T-helper 1 cell (primary cell): ENCODE results near the gene QSER1.
"Not testable (repeated sequence)": the region's sequence is repeated elsewhere in the genome, so short reads cannot be mapped to it uniquely, and the experiment has no call there.

ENCODE experiments used
- DNase-seq, 5 donors: peaks; one replicate each; pipeline ENCODE4 v3.0.0-alpha.2; 2012 to 2020

QSER1 gene

DNA sequence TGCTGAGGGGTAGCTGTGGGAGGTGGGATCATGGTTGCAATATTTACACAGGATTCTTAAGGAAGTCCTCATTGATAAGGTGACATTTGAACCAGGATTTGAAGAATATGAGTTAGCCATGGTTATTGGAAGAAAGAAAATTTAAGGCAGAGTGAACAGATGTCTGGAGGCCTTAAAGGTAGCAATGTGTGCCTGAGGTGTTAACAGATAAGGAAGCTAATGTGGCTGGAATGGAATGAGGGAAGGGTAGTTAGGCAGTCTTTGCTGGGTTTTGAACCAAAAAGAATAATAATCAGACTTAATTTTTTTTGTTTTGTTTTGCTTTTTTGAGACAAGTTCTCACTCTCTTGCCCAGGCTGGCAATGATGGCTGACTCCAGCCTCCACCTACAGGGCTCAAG lies 113.4 kb downstream of the QSER1 start:
- DNase-seq: no peak

DNA sequence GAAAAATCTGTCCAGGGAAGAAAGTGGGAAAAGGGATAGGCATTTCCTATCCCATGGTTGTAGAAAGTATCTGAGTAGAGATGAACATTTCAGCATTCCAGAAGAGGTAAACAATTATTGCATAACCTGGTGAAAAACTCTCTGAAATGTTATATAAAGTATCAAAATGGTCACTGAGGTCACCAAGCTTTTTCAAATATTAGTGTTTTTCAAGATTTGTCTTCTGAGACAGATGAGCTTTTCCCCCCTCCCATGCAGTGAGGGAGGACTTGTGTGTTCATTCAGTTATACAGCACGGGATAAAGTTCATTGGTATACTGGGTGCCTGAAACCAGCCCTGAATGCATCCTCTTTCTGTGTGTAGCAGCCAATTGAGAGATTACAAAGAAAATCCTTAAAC lies 121.1 kb downstream of the QSER1 start:
- DNase-seq: no peak

DNA sequence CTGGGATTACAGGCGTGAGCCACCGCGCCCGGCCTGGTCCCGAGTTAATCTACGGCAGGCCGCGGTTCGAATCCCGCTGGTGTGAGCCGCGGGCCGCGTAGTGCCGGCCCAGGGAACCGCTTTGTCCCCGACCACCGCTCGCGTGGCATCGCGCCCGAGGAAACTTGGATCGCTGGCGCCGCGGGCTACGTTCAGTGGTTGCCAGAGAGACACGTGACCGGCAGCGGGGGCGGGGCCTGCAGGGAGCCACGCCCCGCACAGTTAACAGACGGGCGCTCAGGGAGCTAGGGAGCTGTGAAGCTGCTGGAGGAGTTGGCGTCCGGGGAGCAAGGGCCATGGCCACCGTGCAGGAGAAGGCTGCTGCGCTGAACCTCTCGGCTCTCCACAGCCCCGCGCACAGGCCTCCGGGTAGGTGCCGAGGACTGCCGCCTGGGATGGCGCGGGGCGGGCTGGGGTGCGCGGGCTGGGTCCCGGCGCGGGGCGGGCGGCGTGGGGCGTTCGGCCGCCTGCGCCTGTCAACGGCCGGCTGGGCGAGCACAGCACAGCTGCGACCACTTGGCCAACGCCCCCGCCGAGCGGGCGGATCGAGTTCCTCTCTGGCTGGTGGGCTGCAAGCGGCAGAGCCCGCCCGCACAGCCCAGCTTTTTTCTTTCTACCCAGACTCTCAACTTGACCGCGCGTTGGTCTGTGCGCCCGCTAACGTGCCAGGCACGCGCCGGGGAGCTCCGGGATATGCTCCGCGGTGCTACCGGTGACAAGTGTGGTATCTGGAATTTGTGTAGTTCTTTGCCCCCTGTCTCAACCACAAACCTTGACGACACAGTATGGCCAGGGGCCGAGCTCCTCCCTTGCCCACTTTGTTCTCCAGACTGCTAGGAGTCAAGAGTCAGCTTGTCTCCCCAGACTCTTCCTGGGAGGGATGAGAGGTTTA lies 123.3 kb downstream of the QSER1 start, which contains the start of gene DEPDC7:
TSS of gene DEPDC7 (plus strand) at position 258 of the 931 bp plus-strand sequence. CDS start at position 336, 78 bp downstream.
- DNase-seq: peak; percentile 58 to 79 (median 68)

DNA sequence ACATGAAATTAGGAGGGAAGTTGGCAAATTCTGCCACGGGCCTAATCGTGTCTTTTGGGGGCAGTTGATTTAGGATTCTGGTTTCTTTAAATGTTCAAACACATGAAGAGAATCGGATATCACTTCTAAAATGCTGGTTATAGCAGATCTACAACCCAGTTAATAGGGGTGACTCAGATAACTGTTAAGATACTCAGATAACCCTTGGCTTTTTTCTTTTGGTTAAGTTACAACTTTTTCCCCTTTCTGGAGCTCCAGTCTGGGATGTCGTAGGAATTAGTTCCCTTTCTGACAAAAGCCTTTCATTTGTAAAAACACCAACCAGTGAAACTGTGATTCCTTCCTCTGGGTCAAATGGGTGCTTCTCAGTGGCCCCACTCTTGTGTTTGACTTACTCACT lies 124.0 kb downstream of the QSER1 start:
- no peak for DNase-seq

DNA sequence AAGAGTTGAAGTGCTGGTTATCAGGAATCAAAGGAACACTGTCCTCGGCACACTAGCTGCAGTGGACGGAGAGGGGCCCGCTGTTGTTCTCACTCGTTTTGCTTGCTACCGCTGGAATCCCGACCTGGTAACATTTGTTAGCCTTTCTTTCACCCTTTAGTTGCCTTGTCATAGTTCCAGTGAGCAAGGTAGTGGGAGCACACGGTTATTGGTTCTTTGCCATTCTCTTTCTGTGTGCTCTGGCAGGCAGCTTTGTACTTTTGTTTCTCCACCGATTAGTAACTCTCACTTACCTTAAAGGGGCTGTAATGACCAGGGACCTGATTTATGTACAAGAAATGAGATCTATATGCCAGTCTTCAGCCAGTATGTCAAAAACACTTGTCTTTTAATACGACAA lies 124.9 kb downstream of the QSER1 start:
- no peak for DNase-seq

DNA sequence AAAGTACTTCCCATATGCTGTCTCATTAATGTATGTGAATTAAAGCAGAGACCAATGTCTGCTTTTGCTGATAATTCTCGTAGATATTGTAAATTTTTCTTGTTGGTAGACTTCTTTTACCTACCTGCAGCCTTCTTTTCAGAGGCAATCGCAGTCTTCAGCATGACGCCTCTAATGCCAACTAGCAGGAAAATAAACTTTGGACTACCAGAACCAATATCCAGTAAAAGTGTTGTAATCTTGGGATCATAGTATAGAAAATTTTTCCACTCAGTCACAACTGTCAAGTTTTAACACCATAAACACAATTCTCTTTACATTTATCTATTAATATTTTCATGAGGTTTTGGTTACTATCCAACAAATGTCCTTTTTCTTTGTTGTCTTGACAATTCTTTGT lies 125.4 kb downstream of the QSER1 start:
- no peak for DNase-seq

DNA sequence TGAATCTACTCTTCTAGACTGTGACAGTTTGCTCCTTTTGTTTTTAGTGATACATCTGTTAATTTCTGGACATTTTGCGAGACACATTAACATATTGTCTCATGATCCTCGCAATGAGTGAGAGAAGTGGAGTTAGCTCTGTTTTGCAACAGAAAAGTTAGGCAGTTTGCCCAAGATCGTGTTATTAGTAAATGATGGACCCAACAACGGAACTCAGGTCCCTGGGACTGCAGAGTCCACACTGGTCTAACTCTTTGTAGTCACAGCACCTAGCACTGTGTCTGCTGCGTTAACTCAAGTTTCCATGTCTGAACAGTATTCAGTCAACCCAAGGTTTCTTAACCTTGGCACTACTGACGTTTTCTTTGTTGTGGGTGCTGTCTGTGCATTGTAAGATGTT lies 126.2 kb downstream of the QSER1 start:
- DNase-seq: no peak

DNA sequence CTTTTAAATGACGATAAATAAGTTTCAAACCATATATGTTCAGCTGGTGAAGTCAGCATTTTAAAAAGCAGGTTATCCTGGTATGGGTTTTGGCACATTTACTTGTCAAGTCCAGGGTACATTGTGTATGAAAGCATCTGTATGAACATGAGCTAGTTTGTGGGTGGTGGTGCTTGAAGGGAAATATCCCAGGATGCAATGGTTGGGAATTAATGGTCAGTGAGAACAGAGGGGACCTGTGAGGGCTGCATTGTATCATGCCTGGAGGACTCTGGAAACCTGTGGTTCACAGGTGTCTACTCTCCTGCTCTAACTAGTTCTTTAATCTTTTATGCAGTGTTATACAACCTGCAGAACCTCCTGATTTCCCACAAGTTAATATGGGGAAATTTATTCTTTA lies 128.9 kb downstream of the QSER1 start:
- DNase-seq: no peak

DNA sequence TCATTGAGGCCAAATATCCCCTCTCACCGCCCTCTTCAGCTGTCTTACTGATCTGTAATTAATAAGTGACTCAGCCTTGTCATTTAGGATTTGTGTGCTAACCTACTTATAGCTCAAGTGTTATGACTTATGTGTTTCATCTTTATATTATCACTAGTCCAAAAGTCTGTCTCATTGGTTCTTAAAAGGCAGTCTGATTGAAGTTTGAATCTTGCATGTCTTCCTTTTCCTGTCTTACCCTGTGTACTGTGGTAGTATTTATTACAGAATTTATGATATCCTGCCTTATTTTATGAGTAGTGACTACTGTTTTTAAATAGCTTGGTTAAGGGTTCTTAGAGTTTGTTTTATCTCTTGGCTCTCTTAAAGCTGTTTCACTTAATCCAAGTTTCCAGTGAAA lies 129.3 kb downstream of the QSER1 start:
- DNase-seq: no peak

DNA sequence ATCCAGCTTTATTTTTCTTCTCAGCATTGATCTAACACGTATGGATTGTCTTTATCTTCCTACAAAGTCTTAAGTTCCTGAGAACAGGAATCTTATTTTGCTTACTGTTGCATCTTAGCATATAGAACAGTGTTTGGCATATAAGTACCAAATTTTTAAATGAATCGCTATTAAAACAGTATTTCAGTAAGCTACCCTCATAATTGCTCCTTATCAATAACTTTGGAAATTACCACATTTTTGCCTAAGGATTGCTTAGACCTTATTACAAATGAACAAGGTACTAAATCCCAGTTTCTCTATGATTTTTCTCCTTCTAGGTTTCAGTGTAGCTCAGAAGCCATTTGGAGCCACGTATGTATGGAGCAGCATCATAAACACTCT lies 132.7 kb downstream of the QSER1 start:
- no peak for DNase-seq

DNA sequence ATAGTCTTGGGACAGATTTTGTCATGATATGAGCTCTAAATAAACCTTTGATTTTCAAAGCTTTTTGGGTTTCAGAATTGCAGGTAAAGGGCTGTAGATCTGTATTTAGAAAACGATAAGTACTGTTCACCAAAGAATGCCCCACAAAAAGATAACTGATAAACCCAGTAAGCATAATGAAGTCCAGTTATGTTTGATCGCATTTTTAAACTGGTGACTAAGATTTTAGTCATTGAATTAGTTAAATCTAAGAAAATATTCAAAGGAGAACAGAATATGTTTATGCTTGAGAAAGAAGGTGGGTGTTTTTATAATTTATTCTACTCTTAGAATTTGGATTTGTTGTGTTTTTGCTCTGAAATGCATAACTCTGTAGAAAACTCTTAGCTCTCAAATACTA lies 134.6 kb downstream of the QSER1 start:
- DNase-seq: no peak

DNA sequence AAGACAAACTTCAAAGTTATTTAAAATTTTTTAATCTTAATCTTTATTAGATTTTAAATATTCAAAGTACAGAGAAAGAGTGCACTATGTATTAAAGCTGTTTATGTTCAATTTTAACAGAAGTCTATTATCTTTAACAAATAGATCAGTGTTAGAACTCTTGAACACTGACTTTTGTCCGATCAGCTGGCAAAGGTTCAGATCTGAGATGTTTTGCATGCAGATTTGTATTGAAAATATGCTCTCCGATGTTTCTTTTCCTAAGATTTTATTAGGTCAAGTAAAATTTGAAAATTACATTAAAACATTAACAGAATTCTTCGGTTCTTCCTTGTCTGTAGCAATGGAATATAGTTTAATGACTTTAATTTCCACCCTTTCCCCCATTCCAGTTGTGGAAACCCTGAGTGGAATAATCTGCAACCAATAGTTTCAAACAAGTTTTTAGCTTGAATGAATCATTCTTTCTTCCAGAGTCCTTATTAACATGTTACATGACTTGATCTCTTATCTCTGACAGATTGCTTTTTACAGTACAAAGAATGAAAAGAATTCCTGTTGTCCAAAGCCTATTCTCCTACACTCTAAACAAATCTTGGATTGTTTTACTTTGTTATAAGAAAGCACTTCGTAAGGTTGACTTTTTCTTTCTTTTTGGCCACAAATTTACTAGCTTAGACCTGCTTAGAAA lies 135.4 kb downstream of the QSER1 start:
- DNase-seq: no peak

DNA sequence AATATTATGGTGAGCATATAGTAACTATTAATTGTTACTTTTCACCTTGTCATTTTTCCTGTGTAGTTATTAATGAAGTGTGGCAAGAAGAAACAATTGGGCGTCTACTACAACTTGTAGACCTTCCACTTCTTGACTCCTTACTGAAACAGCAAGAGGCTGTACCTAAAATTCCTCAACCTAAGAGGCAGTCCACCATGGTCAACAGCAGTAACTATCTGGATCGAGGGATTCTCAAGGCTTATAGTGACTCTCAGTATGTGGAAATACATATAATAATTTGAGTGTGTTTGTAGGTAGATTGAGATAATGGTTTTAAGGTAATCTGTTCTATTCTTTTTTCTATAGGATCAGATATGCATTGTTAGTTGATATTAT lies 135.9 kb downstream of the QSER1 start:
- DNase-seq: no peak

DNA sequence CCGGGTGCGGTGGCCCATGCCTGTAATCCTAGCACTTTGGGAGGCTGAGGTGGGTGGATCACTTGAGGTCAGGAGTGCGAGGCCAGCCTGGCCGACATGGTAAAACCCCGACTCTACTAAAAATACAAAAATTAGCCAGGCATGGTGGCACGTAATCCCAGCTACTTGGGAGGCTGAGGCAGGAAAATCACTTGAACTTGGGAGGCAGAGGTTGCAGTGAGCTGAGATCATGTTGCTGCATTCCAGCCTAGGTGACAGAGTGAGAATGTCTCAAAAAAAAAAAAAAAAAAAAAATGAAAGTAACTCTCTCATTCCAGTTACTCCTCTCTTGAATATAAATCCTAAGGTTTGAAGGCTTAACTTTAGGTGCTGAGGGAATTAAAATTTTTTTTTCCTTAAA lies 136.6 kb downstream of the QSER1 start:
- DNase-seq: not testable (repeated sequence)
